ENCODE measurements around the gene NTN1. TPM values are rescaled to one million over a fixed set of nuclear protein-coding genes. Genes with fewer than 3 reads are reported as not detected.
A peak's percentile ranks its signal among the peaks of the same experiment; 100 is the strongest.

Gene NTN1
- total RNA-seq, 2 donors from 2014 or later: 17.0 to 40.4 TPM

DNA sequence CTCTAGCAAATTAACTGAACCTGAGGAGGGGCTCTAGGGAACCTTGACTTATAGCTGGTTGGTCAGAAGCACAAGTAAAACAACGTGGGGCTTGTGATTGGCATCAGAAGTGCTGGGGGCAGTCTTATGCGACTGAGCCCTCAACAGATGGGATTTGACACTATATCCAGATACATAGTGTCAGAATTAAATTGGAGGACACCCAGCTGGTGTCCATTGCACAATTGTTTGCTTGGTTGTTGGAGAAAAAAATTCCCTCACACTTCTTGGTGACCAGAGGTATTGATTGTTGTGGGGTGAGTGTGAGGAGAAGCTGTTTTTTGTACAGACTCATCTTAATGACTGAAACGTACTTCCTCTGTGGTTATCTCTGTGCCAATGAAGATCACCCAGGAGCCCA, 59.7 kb downstream of the NTN1 start:
- no peak overlapping the region for H3K27ac Mint-ChIP-seq
- no peak overlapping the region for H3K4me3 Mint-ChIP-seq
- DNase-seq: no peak
- no peak overlapping the region for H3K27ac ChIP-seq (ENCODE audit: low read depth, low read length)
- peaks cover 13% of the 10 kb centered on the region for H3K4me1 Mint-ChIP-seq
- H3K4me3 ChIP-seq (ENCODE audit: low read length): no peak overlapping the region
- 32 to 50% methylated on average over 2 to 3 of the region's 3 CpGs for WGBS, 2 experiments (ENCODE audit: insufficient coverage in 1 of 2, insufficient read length in 1 of 2)
- H3K4me1 ChIP-seq (ENCODE audit: control insufficient read depth, insufficient read depth, low read length): peaks cover 4% of the 10 kb centered on the region
- H3K27me3 ChIP-seq (ENCODE audit: control insufficient read depth, insufficient read depth, low read length, poor library complexity, severe bottlenecking): no peaks in the 10 kb centered on the region
- H3K36me3 Mint-ChIP-seq (ENCODE audit: low read depth): no peaks in the 10 kb centered on the region
- H3K9ac ChIP-seq (ENCODE audit: extremely low read depth, low read length, poor library complexity, severe bottlenecking): no peak overlapping the region
- TF ChIP-seq CTCF (conservative IDR thresholded peaks at IDR 0.05): no peak
- no peaks in the 10 kb centered on the region for H3K27me3 Mint-ChIP-seq (ENCODE audit: insufficient read depth)
- no peaks in the 10 kb centered on the region for H3K9me3 ChIP-seq (ENCODE audit: control insufficient read depth, low read length)
- no peaks in the 10 kb centered on the region for H3K9me3 Mint-ChIP-seq
- H3K36me3 ChIP-seq (ENCODE audit: control insufficient read depth, insufficient read depth, low read length): peaks cover 12% of the 10 kb centered on the region

- Histone ChIP-seq H3K27me3 (ENCODE audit: control insufficient read depth, insufficient read depth, low read length, poor library complexity, severe bottlenecking) (no peaks in the 10 kb centered on the region), H3K9ac (ENCODE audit: extremely low read depth, low read length, poor library complexity, severe bottlenecking) (no peak overlapping the region), H3K9me3 (ENCODE audit: control insufficient read depth, low read length) (no peaks in the 10 kb centered on the region), H3K36me3 (ENCODE audit: control insufficient read depth, insufficient read depth, low read length) (peaks cover 30% of the 10 kb centered on the region), H3K4me3 (ENCODE audit: low read length) (no peak overlapping the region), H3K27ac (ENCODE audit: low read depth, low read length) (no peak overlapping the region), H3K4me1 (ENCODE audit: control insufficient read depth, insufficient read depth, low read length) (peaks cover 4% of the 10 kb centered on the region)
- no peak overlapping the region for H3K4me3 Mint-ChIP-seq
- H3K27me3 Mint-ChIP-seq (ENCODE audit: insufficient read depth): no peaks in the 10 kb centered on the region
- no peak overlapping the region for H3K27ac Mint-ChIP-seq
- H3K4me1 Mint-ChIP-seq: peaks cover 12% of the 10 kb centered on the region
- WGBS, 2 experiments (ENCODE audit: insufficient coverage in 1 of 2, insufficient read length in 1 of 2): 96% methylated on average over 3 to 4 of the region's 4 CpGs
- H3K36me3 Mint-ChIP-seq (ENCODE audit: low read depth): peaks cover 1% of the 10 kb centered on the region
- no peak for DNase-seq
- no peak for TF ChIP-seq CTCF (conservative IDR thresholded peaks at IDR 0.05)
- no peaks in the 10 kb centered on the region for H3K9me3 Mint-ChIP-seq
These were observed 65.3 kb downstream of the NTN1 start for GRCh38 chr17:9086577-9086976.

GRCh38 chr17:9087921-9088320, 66.6 kb downstream of the NTN1 start:
- peak; percentile 36 for DNase-seq
- no peak overlapping the region for H3K4me3 Mint-ChIP-seq
- Histone ChIP-seq H3K4me3 (ENCODE audit: low read length) (no peak overlapping the region), H3K9me3 (ENCODE audit: control insufficient read depth, low read length) (no peaks in the 10 kb centered on the region), H3K27me3 (ENCODE audit: control insufficient read depth, insufficient read depth, low read length, poor library complexity, severe bottlenecking) (no peaks in the 10 kb centered on the region), H3K27ac (ENCODE audit: low read depth, low read length) (no peak overlapping the region), H3K9ac (ENCODE audit: extremely low read depth, low read length, poor library complexity, severe bottlenecking) (no peak overlapping the region), H3K36me3 (ENCODE audit: control insufficient read depth, insufficient read depth, low read length) (peaks cover 30% of the 10 kb centered on the region), H3K4me1 (ENCODE audit: control insufficient read depth, insufficient read depth, low read length) (peaks cover 4% of the 10 kb centered on the region)
- H3K36me3 Mint-ChIP-seq (ENCODE audit: low read depth): peaks cover 4% of the 10 kb centered on the region
- WGBS, 2 experiments (ENCODE audit: insufficient coverage in 1 of 2, insufficient read length in 1 of 2): 95 to 98% methylated on average over 8 to 9 of the region's 9 CpGs
- no peak for TF ChIP-seq CTCF (conservative IDR thresholded peaks at IDR 0.05)
- no peaks in the 10 kb centered on the region for H3K9me3 Mint-ChIP-seq
- peaks cover 12% of the 10 kb centered on the region for H3K4me1 Mint-ChIP-seq
- no peak overlapping the region for H3K27ac Mint-ChIP-seq
- H3K27me3 Mint-ChIP-seq (ENCODE audit: insufficient read depth): no peaks in the 10 kb centered on the region
